Measurements from ENCODE around the gene KLHL29.
A peak's percentile ranks its signal among the peaks of the same experiment; 100 is the strongest.

The KLHL29 gene

DNA sequence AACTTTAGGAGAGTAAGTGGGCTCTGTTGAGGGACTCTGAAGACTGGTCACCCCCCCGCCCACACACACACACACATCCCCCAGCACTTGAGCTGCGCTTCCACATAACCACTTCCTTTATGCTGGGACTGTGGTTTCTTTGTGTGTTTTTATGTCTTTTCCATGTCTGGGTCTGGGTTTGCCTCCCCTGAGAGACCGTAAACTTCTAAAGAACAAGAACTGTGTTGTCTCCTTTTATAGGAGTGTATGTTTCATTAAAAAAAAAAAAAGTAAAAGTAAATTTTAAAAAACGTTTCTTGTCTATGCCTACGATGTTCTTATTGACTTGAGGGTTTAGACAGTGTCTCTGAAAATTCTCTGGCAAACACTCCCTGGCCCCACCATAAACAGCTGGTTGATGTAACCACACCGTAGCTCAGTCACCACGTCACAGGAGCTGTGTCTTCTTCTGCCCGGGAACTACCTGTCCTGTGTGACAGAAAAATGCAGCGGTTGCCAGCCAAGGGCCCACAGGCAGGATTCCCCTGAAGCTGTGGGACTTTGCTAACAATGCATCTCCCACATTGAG lies 68.0 kb downstream of the KLHL29 start:
- DNase-seq: no peak

GRCh38 chr2:23453432-23453831 lies 68.5 kb downstream of the KLHL29 start:
- no peak for DNase-seq

DNA sequence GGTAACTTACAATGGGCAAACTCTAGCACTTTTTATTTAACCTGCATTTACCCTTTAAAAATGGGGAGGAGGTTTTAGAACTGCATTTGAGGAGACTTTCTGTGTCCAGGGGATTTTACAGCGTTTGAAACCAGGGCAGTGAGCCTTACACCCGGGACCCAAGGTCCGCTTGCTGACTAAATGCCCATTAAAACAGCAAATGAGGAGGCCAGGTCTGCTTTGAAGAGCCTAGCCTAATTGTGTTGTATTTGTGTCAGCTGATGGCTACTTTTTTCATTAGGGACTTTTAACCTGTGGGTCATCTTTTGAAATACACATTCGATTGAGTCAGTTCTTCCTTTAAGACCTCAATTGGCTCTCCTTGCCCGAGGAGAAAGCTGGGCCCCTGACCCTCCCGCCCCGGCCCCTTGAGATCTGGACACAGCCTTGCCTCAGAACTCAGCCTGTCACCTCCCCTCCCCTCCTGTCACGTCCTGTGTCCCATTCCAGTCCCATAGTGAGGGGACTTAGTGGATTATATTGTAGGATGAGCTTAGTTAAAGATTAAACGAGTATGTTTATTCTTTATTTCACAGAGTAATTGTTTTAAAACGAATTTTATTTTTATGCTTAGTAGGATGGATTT lies 69.0 kb downstream of the KLHL29 start:
- no peak for DNase-seq

GRCh38 chr2:23454501-23455120 lies 69.6 kb downstream of the KLHL29 start:
- no peak for DNase-seq

DNA sequence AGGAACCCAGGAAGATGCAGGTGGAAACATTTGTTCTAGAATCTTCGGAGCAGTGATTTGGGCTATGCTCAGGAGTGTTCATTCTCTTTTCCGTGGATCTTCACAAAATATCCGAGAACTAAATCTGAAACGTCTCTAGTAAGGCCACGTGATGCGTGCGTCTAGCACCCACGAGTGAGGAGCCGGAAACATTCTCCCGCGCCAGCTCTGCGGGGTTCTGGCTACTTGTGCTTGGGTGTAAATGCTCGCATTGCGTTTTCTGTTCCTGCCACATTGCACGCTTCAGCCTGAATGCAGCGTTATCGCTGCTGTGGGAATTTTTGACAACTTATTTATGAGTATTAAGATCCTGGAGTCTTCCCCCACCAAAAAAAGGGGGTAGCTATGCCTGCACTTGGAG lies 71.4 kb downstream of the KLHL29 start:
- DNase-seq: no peak

GRCh38 chr2:23456881-23457760 lies 72.1 kb downstream of the KLHL29 start:
- DNase-seq: no peak

GRCh38 chr2:23457990-23458682 lies 73.2 kb downstream of the KLHL29 start:
- DNase-seq: peak; percentile 30

DNA sequence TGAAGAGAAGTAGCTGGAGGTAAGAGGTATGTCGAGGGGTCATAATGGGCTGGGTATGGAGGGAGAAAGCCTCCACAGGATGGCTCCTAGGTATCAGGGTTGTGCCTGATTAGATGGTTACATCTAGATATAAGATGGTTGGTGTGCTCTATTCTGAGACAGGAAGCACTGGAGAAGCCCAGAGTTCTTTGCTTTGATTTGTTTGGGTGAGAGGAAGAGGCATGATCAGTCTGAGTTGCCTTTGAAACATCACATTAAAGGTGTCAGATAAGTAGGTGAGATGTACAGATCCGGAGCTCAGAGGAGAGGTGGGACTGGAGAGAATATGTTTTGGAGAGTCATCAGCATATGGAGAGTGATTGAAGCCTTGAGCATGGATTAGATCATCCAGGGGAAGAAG lies 74.1 kb downstream of the KLHL29 start:
- DNase-seq: no peak

- DNase-seq: no peak
These were observed 75.2 kb downstream of the KLHL29 start for GRCh38 chr2:23460228-23460627.

DNA sequence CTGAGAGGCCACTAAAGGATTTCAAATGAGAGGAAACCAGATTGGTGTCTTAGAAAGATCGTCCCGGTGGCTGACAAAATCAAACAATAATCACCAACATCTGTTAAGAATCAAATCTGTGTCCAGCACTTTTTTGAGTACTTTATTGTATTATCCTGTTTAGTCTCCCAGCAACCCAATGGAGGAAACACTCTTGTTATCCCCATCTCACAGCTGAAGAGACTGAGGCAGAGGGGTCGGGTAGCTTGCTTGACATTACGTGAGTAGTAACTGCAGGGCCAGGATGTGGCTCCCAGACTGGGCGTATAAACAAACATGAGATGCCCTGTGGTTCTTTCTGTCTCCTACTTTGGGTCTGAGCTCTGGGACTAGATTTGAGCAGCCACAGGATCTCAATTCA lies 76.0 kb downstream of the KLHL29 start:
- no peak for DNase-seq

DNA sequence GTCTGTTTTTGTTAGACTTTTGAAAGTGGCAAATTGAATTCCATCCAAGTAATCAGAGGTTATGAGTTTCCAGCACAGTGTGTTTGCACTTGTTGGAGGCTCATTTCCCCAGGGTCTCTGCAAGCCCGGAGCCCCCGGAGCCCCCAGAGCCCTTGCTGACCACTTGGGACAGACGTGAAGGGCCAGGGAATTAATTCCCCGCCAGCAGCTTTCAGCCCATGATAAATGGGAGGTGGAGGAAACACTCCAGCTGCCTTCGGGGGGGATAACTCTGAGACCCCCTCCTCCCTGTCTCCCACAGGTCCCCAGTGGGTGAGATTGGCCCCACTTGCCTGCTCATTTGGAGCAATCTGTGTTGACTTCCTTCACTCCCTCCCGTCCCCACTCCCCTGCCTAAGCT lies 79.2 kb downstream of the KLHL29 start:
- no peak for DNase-seq

DNA sequence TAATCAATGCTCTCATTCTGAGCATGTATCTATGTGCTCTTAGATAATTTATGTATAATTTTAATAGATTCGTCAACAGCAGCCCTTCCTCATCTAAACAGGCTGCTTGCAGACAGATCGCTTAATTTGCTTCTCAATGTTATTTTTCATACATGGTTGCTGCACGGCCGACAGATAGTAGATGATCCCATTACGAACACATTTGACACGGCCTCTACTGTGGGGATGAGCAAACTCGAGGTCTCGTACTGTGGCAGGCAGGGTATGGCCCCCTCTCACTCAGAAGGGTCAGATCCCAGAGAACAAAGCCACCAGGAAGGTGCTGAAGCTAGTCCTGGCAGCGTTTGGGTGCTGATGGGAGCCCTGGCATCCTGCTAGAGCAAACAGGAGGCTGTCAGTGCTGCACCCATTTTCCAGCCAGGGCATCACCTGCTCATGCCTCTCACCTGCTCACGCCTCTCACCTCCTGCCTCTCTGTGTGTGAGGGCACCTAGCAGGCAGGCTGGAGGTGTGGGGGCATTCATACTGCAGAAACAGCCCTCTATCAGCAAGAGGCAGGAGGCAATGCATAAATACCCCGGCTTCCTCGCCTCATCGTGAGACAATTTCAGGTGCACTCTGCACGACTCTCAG lies 80.0 kb downstream of the KLHL29 start:
- DNase-seq: no peak

DNA sequence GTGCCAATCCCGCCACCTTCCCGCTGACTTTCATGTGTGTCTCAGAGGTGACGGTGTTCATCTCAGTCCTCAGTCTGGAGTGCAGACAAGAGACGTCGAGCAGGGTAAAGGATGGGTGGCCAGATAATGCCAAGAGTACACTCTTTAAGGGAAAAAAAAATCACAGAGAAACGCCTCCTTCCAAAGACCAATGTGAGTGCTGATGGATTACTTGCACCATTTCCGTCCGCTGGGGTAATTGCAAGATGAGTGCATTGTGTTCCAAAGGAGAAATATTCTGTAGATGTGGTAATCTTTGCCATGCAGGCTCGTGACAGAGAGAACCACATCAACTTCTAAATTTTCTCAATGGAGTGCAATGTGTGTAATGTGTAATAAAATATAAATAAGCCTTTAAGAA lies 81.0 kb downstream of the KLHL29 start:
- DNase-seq: no peak

GRCh38 chr2:23467618-23468017 lies 82.6 kb downstream of the KLHL29 start:
- DNase-seq: no peak

DNA sequence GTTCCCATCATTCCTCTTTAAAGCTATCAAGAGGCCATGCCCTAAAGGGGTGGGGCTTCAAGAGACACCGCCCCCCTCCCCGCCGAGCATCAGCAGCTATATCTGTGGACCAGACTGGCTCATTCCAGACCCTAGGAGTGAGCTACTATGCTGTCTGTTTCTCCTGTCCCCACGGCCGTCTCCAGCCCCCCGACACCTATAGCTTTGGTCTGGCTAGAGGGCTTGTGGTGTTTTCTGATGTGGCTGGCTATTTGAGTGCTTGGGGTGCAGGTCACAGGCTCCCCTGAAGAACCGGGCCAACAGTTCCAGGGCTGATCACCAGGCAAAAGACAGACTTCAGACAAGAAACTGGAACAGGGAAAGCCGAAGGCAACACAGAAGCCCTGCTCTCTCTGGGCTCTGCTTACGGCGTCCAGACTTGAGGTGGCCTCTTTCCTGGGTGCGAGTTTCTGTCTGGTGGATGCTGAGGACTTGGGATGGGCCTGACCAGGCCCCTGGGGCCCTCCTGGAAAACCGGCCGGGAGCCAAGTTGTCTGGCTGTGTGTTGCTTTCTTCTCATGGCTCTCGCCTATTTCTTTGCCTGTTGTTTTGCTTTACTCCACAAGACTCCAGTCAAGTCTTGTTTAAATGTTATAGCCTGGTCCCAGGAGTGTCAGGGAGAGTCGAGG lies 83.6 kb downstream of the KLHL29 start:
- DNase-seq: no peak

- DNase-seq: no peak
These were observed 84.2 kb downstream of the KLHL29 start for GRCh38 chr2:23469142-23469540.

GRCh38 chr2:23475036-23475435 lies 90.1 kb downstream of the KLHL29 start:
- no peak for DNase-seq

GRCh38 chr2:23475473-23475872 lies 90.5 kb downstream of the KLHL29 start:
- DNase-seq: no peak

DNA sequence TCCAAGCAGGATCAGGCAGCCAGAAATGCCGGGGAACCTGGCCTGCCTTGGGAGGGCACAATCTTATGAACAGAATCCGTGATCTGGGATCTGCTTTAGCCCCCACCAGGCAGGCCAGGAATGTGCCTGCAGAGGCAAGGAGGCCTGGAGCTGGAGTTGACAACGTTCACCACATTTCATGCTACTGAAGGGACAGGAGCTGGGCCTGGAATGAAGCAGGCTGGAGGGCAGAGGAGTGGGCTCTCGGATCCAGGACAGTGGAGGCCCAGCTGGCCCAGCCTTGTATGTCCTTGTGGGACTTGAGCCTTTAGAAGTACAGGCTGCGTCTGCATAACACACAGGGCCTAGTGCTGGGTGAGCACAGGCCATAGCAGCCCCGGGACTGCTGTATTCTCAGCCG lies 91.8 kb downstream of the KLHL29 start:
- no peak for DNase-seq

GRCh38 chr2:23477392-23477791 lies 92.4 kb downstream of the KLHL29 start:
- no peak for DNase-seq

- peak; percentile 49 for DNase-seq
These were observed 93.3 kb downstream of the KLHL29 start for GRCh38 chr2:23478087-23478932.

All from NCI-H345 (cell line).